Adrenal gland (tissue), 12 donors: Measurements from ENCODE around the gene ZNF831. TPM values are rescaled to one million over a fixed set of nuclear protein-coding genes. Genes with fewer than 3 reads are reported as not detected.

ENCODE experiments used
- DNase-seq, 7 donors: peaks; one replicate each; pipeline ENCODE4 v3.0.0-alpha.2; 2019 to 2020
- H3K27ac ChIP-seq, 5 donors: fragments of 200-600 bp; sonication (generic) in 4 of 5; 1 replicate in 3 of 5; 2 replicates in 2 of 5; pipeline versions ENCODE4 v1.5.1 to v1.8.0; 2016 to 2020; ENCODE audit warnings: mild to moderate bottlenecking in 1 of 5
- H3K27me3 ChIP-seq: fragments of 200-600 bp; 2 replicates; pipeline ENCODE4 v1.8.0; 2021
- H3K36me3 ChIP-seq, 2 donors: fragments of 200-600 bp; replicated peaks in 1 of 2; 1 replicate in 1 of 2; 2 replicates in 1 of 2; pipeline versions ENCODE4 v1.5.1 to v1.8.0; 2018 to 2022
- H3K4me1 ChIP-seq, 2 donors: fragments of 200-600 bp; replicated peaks in 1 of 2; 1 replicate in 1 of 2; 2 replicates in 1 of 2; pipeline versions ENCODE4 v1.5.1 to v1.8.0; 2018 to 2021
- H3K4me3 ChIP-seq, 4 donors: fragments of 200-600 bp; sonication (generic) in 3 of 4; one replicate each; pipeline ENCODE4 v1.5.1; 2016 to 2018
- H3K9me3 ChIP-seq, 3 donors: fragments of 200-600 bp; sonication (generic) in 1 of 3; replicated peaks in 1 of 3; 1 replicate in 2 of 3; 2 replicates in 1 of 3; pipeline versions ENCODE4 v1.5.1 to v1.8.0; 2016 to 2021
- CTCF ChIP-seq, 6 experiments: fragments of 450-650 bp in 4 of 6; fragments of 200-600 bp in 2 of 6; sonication (generic) in 1 of 6; IDR thresholded peaks; 1 replicate in 5 of 6; 2 replicates in 1 of 6; pipeline versions ENCODE4 v1.5.1 to v1.8.0; 2016 to 2021; ENCODE audit warnings: antibody characterized with exemption in 6 of 6, mild to moderate bottlenecking in 2 of 6, moderate library complexity in 1 of 6
- POLR2A ChIP-seq, 2 donors: fragments of 450-650 bp; IDR thresholded peaks; one replicate each; pipeline ENCODE4 v1.6.1; 2017; ENCODE audit warnings: antibody characterized with exemption in 2 of 2, mild to moderate bottlenecking in 2 of 2, moderate library complexity in 1 of 2
- WGBS, 4 donors: extraction: QIAGEN DNeasy Blood & Tissue Kit in 2 of 4; methylation state at CpG; one replicate each; pipeline versions ENCODE4 v1.1.5 to v1.1.7; 2013 to 2017; 5-methylcytosine and 5-hydroxymethylcytosine counted together
- intact Hi-C, 2 donors: fragments of 100-400 bp; cut with DNase I; formaldehyde crosslinking; loops; one replicate each; pipeline versions ENCODE4 v1.14.1 to v1.15.0; 2022 to 2023
- polyA plus RNA-seq, 3 donors: library from polyadenylated mRNA; stranded (reverse); fragments of 200-250 nt in 2 of 3; fragments of 350-450 nt in 1 of 3; fragmentation: Illumina TruSeq in 1 of 3; extraction: RNeasy Lipid Tissue Mini Kit (QIAGEN cat#74804) in 1 of 3; gene quantifications; one replicate each; pipeline ENCODE4 v1.2.3, GENCODE V29; 2013 to 2014
- total RNA-seq, 9 donors: library from RNA; depleted of rRNA in 4 of 9; stranded (reverse); fragments of >200 nt in 4 of 9; fragments of 120-200 nt in 1 of 9; fragmentation: NEBNext Ultra II Directional in 1 of 9; extraction: Animal tissue kit (Norgen Biotek cat#: 25700) in 1 of 9; gene quantifications; one replicate each; pipeline versions ENCODE4 v1.1.0 to v1.2.4, GENCODE V29; 2013 to 2023
- donor health status: healthy with polysubstance abuse.
- donor health status: Bipolar disorder and iron deficiency.
- donor health status: DM: yes; HTN: yes; CAD: no.
- donor health status: DM: no; HTN: no; CAD: no.
- donor health status: DM: no; HTN: no; CAD: no.
- donor health status: DM: yes; HTN: yes; CAD: no.

ZNF831 gene
- total and polyA plus RNA-seq, 12 donors: 0.05 to 0.61 (median 0.15) TPM

- intact Hi-C loops: no loop called here
- TF ChIP-seq CTCF (IDR thresholded peaks at IDR 0.05): no peak
- WGBS, 4 donors: 45 to 72% (median 66%) methylated on average over 6 to 10 of the region's 10 CpGs
- H3K27ac ChIP-seq: no peak overlapping the region
- H3K9me3 ChIP-seq: no peaks in the 10 kb centered on the region
- no peak for DNase-seq
- no peak overlapping the region for H3K4me3 ChIP-seq
- H3K27me3 ChIP-seq: no peaks in the 10 kb centered on the region
- no peaks in the 10 kb centered on the region for H3K4me1 ChIP-seq
- H3K36me3 ChIP-seq: no peaks in the 10 kb centered on the region
Observed at GRCh38 chr20:59204165-59204894, 40.7 kb downstream of the ZNF831 start.

- no peak for DNase-seq
- H3K9me3 ChIP-seq: no peaks in the 10 kb centered on the region
- WGBS, 4 donors: 71 to 89% (median 82%) methylated on average over 6 of the region's 6 CpGs
- no peaks in the 10 kb centered on the region for H3K27me3 ChIP-seq
- no peak for TF ChIP-seq CTCF (IDR thresholded peaks at IDR 0.05)
- TF ChIP-seq POLR2A (IDR thresholded peaks at IDR 0.05): no peak
- H3K27ac ChIP-seq: no peak overlapping the region
- H3K36me3 ChIP-seq: no peaks in the 10 kb centered on the region
- no peak overlapping the region for H3K4me3 ChIP-seq
- H3K4me1 ChIP-seq: no peaks in the 10 kb centered on the region
- intact Hi-C loops: no loop called here
Observed at GRCh38 chr20:59205044-59205443, 41.4 kb downstream of the ZNF831 start.

- no peaks in the 10 kb centered on the region for H3K4me1 ChIP-seq
- H3K27ac ChIP-seq: no peak overlapping the region
- DNase-seq: no peak
- TF ChIP-seq POLR2A (IDR thresholded peaks at IDR 0.05): no peak
- no peak for TF ChIP-seq CTCF (IDR thresholded peaks at IDR 0.05)
- 71 to 87% (median 81%) methylated on average over 2 of the region's 2 CpGs for WGBS, 4 donors
- intact Hi-C loops: no loop called here
- H3K27me3 ChIP-seq: no peaks in the 10 kb centered on the region
- H3K36me3 ChIP-seq: no peaks in the 10 kb centered on the region
- H3K9me3 ChIP-seq: no peaks in the 10 kb centered on the region
- H3K4me3 ChIP-seq: no peak overlapping the region
Observed at GRCh38 chr20:59207235-59207634, 43.6 kb downstream of the ZNF831 start.

GRCh38 chr20:59207742-59208357 lies 44.2 kb downstream of the ZNF831 start:
- peak in 5 of 7 donors; percentile 28 to 63 (median 54) for DNase-seq
- Histone ChIP-seq H3K36me3 (no peaks in the 10 kb centered on the region), H3K27ac (no peak overlapping the region), H3K27me3 (no peaks in the 10 kb centered on the region), H3K9me3 (no peaks in the 10 kb centered on the region), H3K4me1 (no peaks in the 10 kb centered on the region), H3K4me3 (no peak overlapping the region)
- TF ChIP-seq POLR2A (IDR thresholded peaks at IDR 0.05): no peak
- TF ChIP-seq CTCF (IDR thresholded peaks at IDR 0.05): peak in 5 of 6 experiments; percentile 10 to 49 (median 43)
- intact Hi-C loops: no loop called here
- 75 to 100% (median 86%) methylated on average over 2 of the region's 2 CpGs for WGBS, 4 donors
